HepG2 (cell line): ENCODE data around the gene DSCAM. TPM values are rescaled to one million over a fixed set of nuclear protein-coding genes. Genes with fewer than 3 reads are reported as not detected.

Experiments
- ATAC-seq: fragments of 200-7000 bp; cut with Tn5 transposase; 3 replicates; pipeline ENCODE4 v1.9.1; 2020; ENCODE audit warnings: mild to moderate bottlenecking, moderate library complexity
- BruUV-seq: library from RNA; stranded (reverse); fragments of 400-500 nt; replicated peaks from 2 replicates; lab custom pipeline; 2021; lab: Mats Ljungman, UMichigan
- CTCF ChIA-PET: fragments of 300-600 bp; formaldehyde crosslinking; extraction: SDS; loops from one replicate; lab custom pipeline; 2021; ENCODE audit warnings: low total read pairs, inconsistent platforms, low intra/inter-chr PET ratio; lab: Yijun Ruan, JAX
- POLR2A ChIA-PET: fragments of 350-600 bp; sonication (Branson Sonifier 250); formaldehyde crosslinking; loops from one replicate; lab custom pipeline; 2020; ENCODE audit warnings: antibody characterized with exemption, inconsistent platforms; lab: Yijun Ruan, JAX
- DNase-seq: peaks from one replicate; pipeline ENCODE4 v3.0.0-alpha.2; 2015; ENCODE audit warnings: low spot score
- FAIRE-seq: peaks from 3 replicates; lab custom pipeline; 2011; peaks lifted over from hg19 to GRCh38; lab: Jason Lieb, UNC
- H2AFZ ChIP-seq: one replicate; pipeline ENCODE4 v1.6.1; 2011; ENCODE audit warnings: low read length, inconsistent platforms
- H3K27ac ChIP-seq: fragments of 300-600 bp; 3 replicates; pipeline ENCODE4 v1.8.0; 2011; ENCODE audit warnings: mixed run types, mild to moderate bottlenecking, mixed read lengths, low read length, inconsistent platforms; ENCODE audit not compliant: insufficient read depth; ENCODE audit errors: extremely low read length
- H3K27me3 ChIP-seq, 2 experiments: fragments of 200-600 bp in 1 of 2; 2 replicates in 1 of 2; 3 replicates in 1 of 2; pipeline versions ENCODE4 v1.6.0 to v1.8.0; 2011; ENCODE audit warnings: low read length in 2 of 2, mild to moderate bottlenecking in 2 of 2, moderate library complexity in 2 of 2, inconsistent platforms in 1 of 2; ENCODE audit not compliant: insufficient read depth in 2 of 2, control insufficient read depth in 1 of 2
- H3K36me3 ChIP-seq, 2 experiments: fragments of 200-600 bp in 1 of 2; replicated peaks in 1 of 2; 2 replicates in 1 of 2; 3 replicates in 1 of 2; pipeline versions ENCODE4 v1.5.1 to v1.8.0; 2011; ENCODE audit warnings: low read length in 2 of 2, inconsistent platforms in 1 of 2; ENCODE audit not compliant: insufficient read depth in 2 of 2, control insufficient read depth in 1 of 2
- H3K4me1 ChIP-seq: 2 replicates; pipeline ENCODE4 v1.5.1; 2012; ENCODE audit warnings: low read length, inconsistent platforms; ENCODE audit not compliant: insufficient read depth
- H3K4me2 ChIP-seq: 2 replicates; pipeline ENCODE4 v1.6.0; 2011; ENCODE audit warnings: low read depth, low read length, inconsistent platforms
- H3K4me3 ChIP-seq, 3 experiments: fragments of 200-600 bp in 1 of 3; sonication (generic), shearing (Covaris generic) in 1 of 3; replicated peaks in 1 of 3; 2 replicates each; pipeline ENCODE4 v1.5.1; 2011 to 2016; ENCODE audit warnings: low read length in 3 of 3, inconsistent platforms in 2 of 3, low read depth in 2 of 3, mild to moderate bottlenecking in 2 of 3, control low read depth in 1 of 3, mixed read lengths in 1 of 3; ENCODE audit not compliant: insufficient read depth in 1 of 3
- H3K79me2 ChIP-seq: one replicate; pipeline ENCODE4 v1.6.1; 2011; ENCODE audit warnings: low read length, inconsistent platforms; ENCODE audit not compliant: insufficient read depth
- H3K9ac ChIP-seq: 2 replicates; pipeline ENCODE4 v1.6.0; 2011; ENCODE audit warnings: mild to moderate bottlenecking, low read depth, low read length, inconsistent platforms; ENCODE audit not compliant: insufficient read depth
- H3K9me3 ChIP-seq: 2 replicates; pipeline ENCODE4 v1.5.1; 2012; ENCODE audit warnings: mild to moderate bottlenecking, low read length
- H4K20me1 ChIP-seq: 2 replicates; pipeline ENCODE4 v1.6.0; 2011; ENCODE audit warnings: inconsistent platforms, mild to moderate bottlenecking, low read length, moderate library complexity; ENCODE audit not compliant: insufficient read depth
- CREM ChIP-seq, 2 experiments: sonication (generic) in 1 of 2; formaldehyde crosslinking in 1 of 2; IDR thresholded peaks; 2 replicates each; pipeline versions ENCODE4 v1.4.0 to v1.6.1; 2016 to 2020; ENCODE audit warnings: antibody characterized with exemption in 1 of 2, mild to moderate bottlenecking in 1 of 2, missing genetic modification reagents in 1 of 2
- GATA4 ChIP-seq: sonication (generic); IDR thresholded peaks from 2 replicates; pipeline ENCODE4 v1.6.1; 2016; ENCODE audit warnings: antibody characterized with exemption, low read depth, borderline replicate concordance
- JARID2 ChIP-seq: sonication (generic); formaldehyde crosslinking; IDR thresholded peaks from 2 replicates; pipeline ENCODE4 v1.8.1; 2023; ENCODE audit warnings: missing genetic modification reagents, inconsistent platforms; ENCODE audit not compliant: insufficient replicate concordance
- JUND ChIP-seq: sonication (generic); formaldehyde crosslinking; IDR thresholded peaks from 2 replicates; pipeline ENCODE4 v1.8.0; 2022; ENCODE audit warnings: mild to moderate bottlenecking, missing genetic modification reagents
- PRDM10 ChIP-seq: sonication (generic); formaldehyde crosslinking; IDR thresholded peaks from 2 replicates; pipeline ENCODE4 v1.4.0; 2020; ENCODE audit warnings: low read depth, missing genetic modification reagents
- SNAPC2 ChIP-seq: sonication (generic); formaldehyde crosslinking; IDR thresholded peaks from 2 replicates; pipeline ENCODE4 v1.8.1; 2022; ENCODE audit warnings: mild to moderate bottlenecking, missing genetic modification reagents
- SPEN ChIP-seq: sonication (generic); formaldehyde crosslinking; IDR thresholded peaks from 2 replicates; pipeline ENCODE4 v1.5.1; 2020; ENCODE audit warnings: low read depth, mild to moderate bottlenecking, missing genetic modification reagents
- ZBTB20 ChIP-seq: sonication (generic); formaldehyde crosslinking; IDR thresholded peaks from 2 replicates; pipeline ENCODE4 v1.8.1; 2023; ENCODE audit warnings: missing genetic modification reagents, low read depth, mild to moderate bottlenecking, borderline replicate concordance
- ZNF367 ChIP-seq: sonication (generic); formaldehyde crosslinking; IDR thresholded peaks from 2 replicates; pipeline ENCODE4 v1.4.0; 2020; ENCODE audit warnings: missing genetic modification reagents, borderline replicate concordance
- WGBS: methylation state at CpG from one replicate; pipeline ENCODE4 v1.1.6; 2017; ENCODE audit warnings: low lambda C conversion rate; 5-methylcytosine and 5-hydroxymethylcytosine counted together
- in situ Hi-C: cut with HindIII; loops from 2 replicates; pipeline ENCODE4 v1.10.0; 2017; ENCODE audit warnings: low pct_unique_long_range_greater_than_20kb; ENCODE audit not compliant: extremely low pct_ligation_motif_present
- intact Hi-C: fragments of 100-400 bp; cut with micrococcal nuclease; formaldehyde crosslinking; loops from one replicate; pipeline ENCODE4 v1.10.0; 2022; ENCODE audit not compliant: unreplicated experiment
- polyA plus RNA-seq, 8 experiments: library from polyadenylated mRNA; depleted of rRNA in 3 of 8; stranded (reverse) in 7 of 8; unstranded in 1 of 8; fragments of >200 nt; fragmentation: Illumina TruSeq in 4 of 8; extraction: Trizol in 4 of 8; gene quantifications; 2 replicates each; pipeline versions ENCODE4 v1.2.1 to v1.2.3, GENCODE V29; 2011 to 2016; ENCODE audit warnings: low read depth in 4 of 8, missing spikeins in 1 of 8, mixed read lengths in 1 of 8; ENCODE audit not compliant: insufficient read depth in 1 of 8
- total RNA-seq, 5 experiments: library from RNA; depleted of rRNA; stranded (reverse); fragments of >200 nt; fragmentation: Illumina TruSeq; extraction: Trizol; gene quantifications; 2 replicates each; pipeline ENCODE4 v1.2.3, GENCODE V29; 2016; ENCODE audit warnings: low read depth in 1 of 5

Gene DSCAM
- total and polyA plus RNA-seq, 2 of the 13 experiments (the other 11 are each of a cell fraction or from before 2014, with no cell fraction given) = not detected

- 3% methylated on average over 3 of the region's 3 CpGs for whole genome bisulfite sequencing
- FAIRE-seq = no peak
- Histone ChIP-seq H3K79me2 (no peaks in the 10 kb centered on the region), H4K20me1 (no peaks in the 10 kb centered on the region), H3K4me3 (no peak overlapping the region), H3K4me2 (no peak overlapping the region), H3K4me1 (no peaks in the 10 kb centered on the region), H2AFZ (no peak overlapping the region), H3K27me3 (no peaks in the 10 kb centered on the region), H3K9ac (no peak overlapping the region), H3K36me3 (no peaks in the 10 kb centered on the region), H3K9me3 (peaks cover 91% of the 10 kb centered on the region), H3K27ac (no peak overlapping the region)
- DNase-seq = no peak
- CTCF ChIA-PET = no interaction called here
- in situ Hi-C loops (no loop called here), intact Hi-C loops (no loop called here)
- ATAC-seq = no peak
- POLR2A ChIA-PET = no interaction called here
- BruUV-seq = no TSS peak
- TF ChIP-seq PRDM10 (CRISPR knock-in tag) (no peak), SNAPC2 (CRISPR knock-in tag) (no peak), CREM (IDR thresholded peaks at IDR 0.05) (no peak), CREM (CRISPR knock-in tag; IDR thresholded peaks at IDR 0.05) (no peak), JUND (CRISPR knock-in tag) (no peak), SPEN (CRISPR knock-in tag) (no peak), JARID2 (CRISPR knock-in tag) (no peak), GATA4 (no peak), ZNF367 (CRISPR knock-in tag) (no peak), ZBTB20 (no peak)
Observed at GRCh38 chr21:40438616-40439015, 408.3 kb downstream of the DSCAM start.
